Measurements from ENCODE around the gene PIH1D1. TPM values are rescaled to one million over a fixed set of nuclear protein-coding genes. Genes with fewer than 3 reads are reported as not detected.
A peak's percentile ranks its signal among the peaks of the same experiment; 100 is the strongest.

The PIH1D1 gene
- total and polyA plus RNA-seq, 2 of the 13 experiments (the other 11 are each of a cell fraction or from before 2014, with no cell fraction given): 110 to 137 TPM

DNA sequence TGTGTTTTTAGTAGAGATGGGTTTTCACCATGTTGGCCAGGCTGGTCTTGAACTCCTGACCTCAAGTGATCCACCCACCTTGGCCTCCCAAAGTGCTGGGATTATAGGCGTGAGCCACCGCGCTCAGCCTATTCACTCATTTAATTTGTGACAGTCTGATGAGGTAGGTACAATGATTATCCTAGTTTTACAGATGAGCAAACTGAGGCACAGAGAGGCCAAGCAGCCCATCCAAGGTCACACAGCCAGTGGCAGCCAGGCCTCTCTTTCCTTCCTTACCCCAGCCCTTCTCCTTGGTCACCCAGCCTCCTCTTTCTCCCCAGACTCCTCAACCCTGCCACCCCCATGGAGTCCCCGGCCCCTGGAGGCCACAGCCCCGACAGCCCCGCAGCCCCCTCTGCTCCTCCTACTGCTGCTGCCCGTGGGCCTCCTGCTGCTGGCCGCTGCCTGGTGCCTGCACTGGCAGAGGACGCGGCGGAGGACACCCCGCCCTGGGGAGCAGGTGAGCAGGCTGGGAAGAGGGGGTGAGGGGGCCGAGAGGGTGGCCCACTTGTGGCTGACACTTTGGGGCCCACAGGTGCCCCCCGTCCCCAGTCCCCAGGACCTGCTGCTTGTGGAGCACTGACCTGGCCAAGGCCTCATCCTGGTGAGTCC is 28.5 kb upstream of the PIH1D1 start:
- Histone ChIP-seq H3K4me2 (ENCODE audit: low read depth, low read length) (peak overlapping the region; percentile 29; the same call in 1 of the 2 replicates), H3K79me2 (ENCODE audit: insufficient read depth, low read length) (no peaks in the 10 kb centered on the region), H4K20me1 (ENCODE audit: insufficient read depth, low read length) (no peaks in the 10 kb centered on the region), H3K36me3 (replicated peaks in 1 of 2; ENCODE audit: control insufficient read depth in 1 of 2, insufficient read depth in 2 of 2, low read length in 2 of 2) (no peaks in the 10 kb centered on the region), H3K27ac (ENCODE audit: extremely low read length, insufficient read depth, low read length) (peak overlapping the region; percentile 21), H3K4me3 (replicated peaks in 1 of 3; ENCODE audit: insufficient read depth in 1 of 3, low read depth in 2 of 3, low read length in 3 of 3) (no peak overlapping the region; a peak in 1 of 6 replicates), H3K9ac (ENCODE audit: insufficient read depth, low read depth, low read length) (no peak overlapping the region), H3K4me1 (ENCODE audit: insufficient read depth, low read length) (peaks cover 38% of the 10 kb centered on the region), H3K9me3 (ENCODE audit: low read length) (no peaks in the 10 kb centered on the region), H2AFZ (ENCODE audit: low read length) (no peak overlapping the region), H3K27me3 (ENCODE audit: control insufficient read depth in 1 of 2, insufficient read depth in 2 of 2, low read length in 2 of 2) (no peaks in the 10 kb centered on the region; a peak in 1 of 5 replicates)
- ATAC-seq (no peak), DNase-seq (ENCODE audit: low spot score) (no peak), FAIRE-seq (no peak)
- BruUV-seq (replicated peaks): no TSS peak
- WGBS (ENCODE audit: low lambda C conversion rate): 84% methylated on average over 9 of the region's 14 CpGs
- in situ Hi-C loops (cut with HindIII; ENCODE audit: extremely low pct_ligation_motif_present, low pct_unique_long_range_greater_than_20kb): no loop called here
- ChIA-PET CTCF (ENCODE audit: low intra/inter-chr PET ratio, low total read pairs) (no interaction called here), POLR2A (interaction anchor here (1.0 to 1.8 kb wide), 5 partner anchors 12 to 117 kb away, joined by 3 to 10 read pairs (median 6); partner anchors contain the start of genes ALDH16A1, NOSIP, PRRG2 and RPS11)
- intact Hi-C loops (cut with micrococcal nuclease; ENCODE audit: unreplicated experiment): no loop called here
- TF ChIP-seq AFF4 (CRISPR knock-in tag; IDR thresholded peaks at IDR 0.05): no peak
- 0 out of 2 replicates have a peak, but pooled peaks have one; percentile 53 for TF ChIP-seq ZMYM3 (CRISPR knock-in tag; IDR thresholded peaks at IDR 0.05)
- no peak for TF ChIP-seq REPIN1 (CRISPR knock-in tag; IDR thresholded peaks at IDR 0.05; ENCODE audit: borderline replicate concordance, low read depth)
- TF ChIP-seq ZFP82 (CRISPR knock-in tag; IDR thresholded peaks at IDR 0.05; ENCODE audit: borderline replicate concordance): no peak
- TF ChIP-seq NFE2L2 (IDR thresholded peaks at IDR 0.05; ENCODE audit: low read length): no peak
- TF ChIP-seq, protein P1, sequence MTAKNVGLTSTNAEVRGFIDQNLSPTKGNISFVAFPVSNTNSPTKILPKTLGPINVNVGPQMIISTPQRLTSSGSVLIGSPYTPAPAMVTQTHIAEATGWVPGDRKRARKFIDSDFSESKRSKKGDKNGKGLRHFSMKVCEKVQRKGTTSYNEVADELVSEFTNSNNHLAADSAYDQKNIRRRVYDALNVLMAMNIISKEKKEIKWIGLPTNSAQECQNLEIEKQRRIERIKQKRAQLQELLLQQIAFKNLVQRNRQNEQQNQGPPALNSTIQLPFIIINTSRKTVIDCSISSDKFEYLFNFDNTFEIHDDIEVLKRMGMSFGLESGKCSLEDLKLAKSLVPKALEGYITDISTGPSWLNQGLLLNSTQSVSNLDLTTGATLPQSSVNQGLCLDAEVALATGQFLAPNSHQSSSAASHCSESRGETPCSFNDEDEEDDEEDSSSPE (CRISPR knock-in tag; IDR thresholded peaks at IDR 0.05): no peak
- TF ChIP-seq, protein P2, sequence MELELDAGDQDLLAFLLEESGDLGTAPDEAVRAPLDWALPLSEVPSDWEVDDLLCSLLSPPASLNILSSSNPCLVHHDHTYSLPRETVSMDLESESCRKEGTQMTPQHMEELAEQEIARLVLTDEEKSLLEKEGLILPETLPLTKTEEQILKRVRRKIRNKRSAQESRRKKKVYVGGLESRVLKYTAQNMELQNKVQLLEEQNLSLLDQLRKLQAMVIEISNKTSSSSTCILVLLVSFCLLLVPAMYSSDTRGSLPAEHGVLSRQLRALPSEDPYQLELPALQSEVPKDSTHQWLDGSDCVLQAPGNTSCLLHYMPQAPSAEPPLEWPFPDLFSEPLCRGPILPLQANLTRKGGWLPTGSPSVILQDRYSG (CRISPR knock-in tag; IDR thresholded peaks at IDR 0.05): no peak
- no peak for TF ChIP-seq ZNF775 (CRISPR knock-in tag; IDR thresholded peaks at IDR 0.05; ENCODE audit: borderline replicate concordance)
- TF ChIP-seq KLF13 (CRISPR knock-in tag; IDR thresholded peaks at IDR 0.05): no peak
- no peak for TF ChIP-seq PCBP2 (optimal IDR thresholded peaks at IDR 0.05; ENCODE audit: low read depth, low read length, poor library complexity, severe bottlenecking)
- TF ChIP-seq, protein P3, sequence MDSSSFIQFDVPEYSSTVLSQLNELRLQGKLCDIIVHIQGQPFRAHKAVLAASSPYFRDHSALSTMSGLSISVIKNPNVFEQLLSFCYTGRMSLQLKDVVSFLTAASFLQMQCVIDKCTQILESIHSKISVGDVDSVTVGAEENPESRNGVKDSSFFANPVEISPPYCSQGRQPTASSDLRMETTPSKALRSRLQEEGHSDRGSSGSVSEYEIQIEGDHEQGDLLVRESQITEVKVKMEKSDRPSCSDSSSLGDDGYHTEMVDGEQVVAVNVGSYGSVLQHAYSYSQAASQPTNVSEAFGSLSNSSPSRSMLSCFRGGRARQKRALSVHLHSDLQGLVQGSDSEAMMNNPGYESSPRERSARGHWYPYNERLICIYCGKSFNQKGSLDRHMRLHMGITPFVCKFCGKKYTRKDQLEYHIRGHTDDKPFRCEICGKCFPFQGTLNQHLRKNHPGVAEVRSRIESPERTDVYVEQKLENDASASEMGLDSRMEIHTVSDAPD (CRISPR knock-in tag; IDR thresholded peaks at IDR 0.05): no peak
- TF ChIP-seq THAP11 (CRISPR knock-in tag; IDR thresholded peaks at IDR 0.05): no peak
- no peak for TF ChIP-seq GTF2F1 (IDR thresholded peaks at IDR 0.05; ENCODE audit: low read length)
- TF ChIP-seq ZNF781 (CRISPR knock-in tag; IDR thresholded peaks at IDR 0.05; ENCODE audit: borderline replicate concordance, not compliant biosample characterization): no peak
